Measurements from ENCODE around the gene RUBCN.

RUBCN gene

DNA sequence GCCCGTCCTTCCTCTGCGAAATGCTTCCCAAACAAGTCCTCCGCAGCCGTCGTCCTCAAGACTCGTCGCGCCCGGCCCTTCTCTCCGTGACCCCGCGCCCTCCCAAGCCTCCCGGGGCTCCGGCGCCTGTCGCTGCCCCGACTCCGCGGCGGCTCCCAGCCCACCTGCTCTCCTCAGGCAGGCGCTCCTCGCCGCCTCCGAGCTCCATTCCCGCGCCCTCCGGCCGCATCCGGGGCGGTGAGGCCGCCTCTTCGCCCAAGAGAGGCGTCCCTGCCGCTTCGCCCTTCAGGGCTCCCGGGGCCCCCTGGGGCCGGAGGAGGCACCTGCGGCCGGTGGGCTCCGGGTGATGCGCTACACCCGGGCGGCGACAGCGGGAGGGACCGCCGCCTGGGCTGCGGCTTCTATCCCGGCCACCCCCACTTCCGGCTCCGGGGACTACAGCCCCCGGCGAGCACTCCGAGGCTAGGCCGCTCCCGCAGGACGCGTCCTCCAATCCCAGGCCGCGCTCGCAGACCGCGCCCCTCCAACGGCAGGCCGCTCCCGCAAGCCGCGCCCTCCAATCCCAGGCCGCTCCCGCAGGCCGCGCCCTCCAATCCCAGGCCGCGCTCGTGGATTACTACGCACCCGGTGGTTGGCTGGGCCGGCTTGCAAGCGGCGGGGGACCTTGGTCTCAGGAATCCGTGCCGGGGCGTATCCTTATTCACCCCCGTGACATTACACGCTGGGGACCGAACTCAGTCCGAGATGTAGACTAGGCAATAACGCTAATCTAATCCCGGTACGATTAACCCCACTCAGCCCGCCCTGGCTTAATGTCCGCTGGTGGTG, at the start of gene RUBCN:
RUBCN (minus strand) TSS at position 414 of the 828 bp plus-strand sequence; CDS start at position 229, 185 bp downstream.
- DNase-seq (ENCODE audit: low spot score), result peak; percentile 89

DNA sequence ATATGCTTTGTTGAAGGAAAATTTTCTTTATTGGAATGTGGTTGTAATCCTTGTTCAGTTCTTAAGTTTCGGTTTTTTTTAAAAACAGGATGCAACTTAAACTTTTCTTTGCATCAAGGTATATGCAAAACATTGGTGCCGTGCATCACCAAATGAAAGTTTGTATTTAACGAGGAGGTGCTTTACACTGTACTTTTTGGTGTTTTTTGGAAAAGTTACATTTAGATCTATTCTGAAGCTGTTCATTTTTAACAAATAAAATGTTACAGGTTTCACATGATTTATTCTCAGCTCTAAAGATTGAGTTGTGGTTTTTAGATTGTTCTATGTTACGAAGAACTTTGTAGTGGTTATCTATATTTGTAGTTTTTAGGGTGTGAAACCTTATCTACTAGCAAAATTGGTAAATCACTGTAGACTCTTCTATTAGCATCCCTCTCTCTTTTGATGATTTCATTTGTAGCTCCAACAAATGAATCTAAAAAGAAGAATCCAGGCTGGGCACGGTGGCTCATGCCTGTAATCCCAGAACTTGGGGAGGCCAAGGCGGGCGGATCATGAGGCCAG, 47.4 kb upstream of the RUBCN start:
- DNase-seq (ENCODE audit: low spot score), result no peak

DNA sequence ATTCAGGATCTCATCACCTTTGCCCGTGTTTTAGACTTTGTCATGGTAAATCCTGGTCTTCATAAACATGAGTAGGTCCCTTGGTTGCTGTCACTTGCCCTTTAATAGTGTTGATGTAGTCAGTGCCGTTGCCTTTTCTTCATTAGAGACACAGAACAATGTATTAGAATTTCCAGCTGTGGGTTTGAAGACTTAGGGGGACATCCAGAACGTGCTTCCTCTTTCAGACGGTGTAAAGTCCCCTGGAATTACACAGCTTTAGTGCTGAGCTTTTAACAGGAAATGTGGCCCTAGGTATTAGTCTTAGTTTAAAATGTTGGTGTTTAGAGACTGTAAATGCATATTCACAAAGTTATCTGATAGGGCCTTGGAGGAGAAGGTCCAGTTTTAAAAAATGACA, 45.5 kb upstream of the RUBCN start:
- no peak for DNase-seq (ENCODE audit: low spot score)

DNA sequence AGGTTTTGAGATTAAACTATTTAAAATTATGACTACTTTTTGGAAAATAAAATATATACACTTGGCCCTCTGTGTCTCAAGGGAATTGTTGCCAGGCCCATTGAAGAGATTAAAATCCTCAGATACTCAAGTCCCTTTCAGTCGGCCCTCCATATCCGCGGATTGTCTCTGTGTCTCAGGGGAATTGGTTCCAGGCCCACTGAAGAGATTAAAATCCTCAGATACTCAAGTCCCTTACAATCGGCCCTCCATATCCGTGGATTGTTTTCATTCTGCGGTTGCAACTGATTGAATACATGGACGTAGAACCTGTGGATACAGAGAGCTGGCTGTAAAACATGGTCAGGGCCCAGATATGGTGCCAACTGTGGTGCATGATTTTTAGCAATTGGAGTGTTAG, 38.6 kb upstream of the RUBCN start:
- no peak for DNase-seq (ENCODE audit: low spot score)

DNA sequence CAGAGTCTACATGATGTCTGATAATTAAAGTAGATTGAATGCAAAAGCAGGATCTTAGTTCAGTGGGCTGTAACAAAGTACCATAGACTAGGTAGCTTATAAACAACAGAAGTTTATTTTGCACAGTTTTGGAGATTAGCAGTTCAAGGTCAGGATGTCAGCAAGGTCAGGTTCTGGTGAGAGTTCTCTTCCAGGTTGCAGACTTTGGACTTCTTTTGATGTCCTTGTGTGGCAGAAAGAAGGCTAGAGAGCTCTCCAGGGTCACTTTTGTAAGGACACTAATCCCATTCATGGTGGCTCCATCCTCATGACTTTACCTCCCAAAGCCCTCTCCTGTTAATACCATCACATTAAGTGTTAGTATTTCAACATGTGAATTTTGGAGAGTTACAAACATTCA, 25.1 kb upstream of the RUBCN start:
- no peak for DNase-seq (ENCODE audit: low spot score)

DNA sequence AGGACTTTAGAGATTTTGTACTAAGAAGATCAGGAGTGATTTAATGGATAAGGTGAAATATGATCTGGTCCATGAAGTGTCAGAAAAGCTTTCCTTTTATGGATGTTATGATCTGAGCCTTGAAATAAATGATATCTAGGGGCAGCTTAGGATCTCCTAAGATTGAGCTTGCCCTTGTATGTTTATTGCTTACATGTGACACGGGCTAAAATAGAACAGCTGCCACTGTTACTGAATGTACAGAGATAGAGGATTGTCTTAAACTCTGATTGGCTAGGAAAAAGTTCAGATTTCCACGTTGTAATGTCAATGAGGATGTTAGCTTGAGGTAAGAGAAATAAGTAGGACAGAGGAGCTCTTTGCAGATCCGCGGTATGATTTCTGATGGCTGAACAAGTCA, 21.8 kb upstream of the RUBCN start:
- DNase-seq (ENCODE audit: low spot score), result no peak

DNA sequence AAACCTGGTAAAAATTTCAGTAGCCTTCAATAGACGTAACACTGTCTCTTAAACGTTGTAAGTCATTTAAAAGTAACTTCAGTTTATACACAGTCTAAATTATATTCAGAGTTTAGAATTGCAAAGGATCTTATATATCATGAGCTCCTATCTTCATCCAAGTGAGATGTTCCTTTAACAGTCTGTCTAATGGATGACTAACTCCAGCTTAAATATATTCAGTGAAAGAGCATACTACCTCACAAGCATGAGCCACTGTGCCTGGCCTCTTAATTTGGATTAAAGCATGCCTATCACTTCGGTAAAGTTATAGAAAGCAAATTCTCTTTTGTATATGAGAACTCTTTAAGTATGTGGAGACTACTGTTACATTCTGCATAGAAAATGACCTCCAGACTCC, 20.0 kb upstream of the RUBCN start:
- no peak for DNase-seq (ENCODE audit: low spot score)

DNA sequence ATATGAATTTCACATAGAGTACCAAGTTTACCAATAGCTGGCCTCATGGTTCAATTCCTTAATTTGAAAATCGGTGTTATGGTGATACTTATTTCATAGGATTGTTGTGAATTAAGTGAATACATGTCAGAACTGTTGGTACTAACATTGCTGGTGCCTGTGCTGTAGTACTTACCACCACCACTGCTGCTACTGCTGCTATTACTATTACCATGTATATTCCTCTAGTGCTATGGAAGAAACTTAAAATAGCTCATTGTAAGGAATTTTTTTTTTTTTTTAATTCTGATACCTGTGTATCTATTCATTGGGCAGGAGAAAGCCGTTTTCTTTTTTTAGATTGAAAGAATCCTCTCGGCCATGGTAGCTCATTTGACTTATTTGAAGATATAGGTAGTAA, 16.6 kb upstream of the RUBCN start:
- no peak for DNase-seq (ENCODE audit: low spot score)

DNA sequence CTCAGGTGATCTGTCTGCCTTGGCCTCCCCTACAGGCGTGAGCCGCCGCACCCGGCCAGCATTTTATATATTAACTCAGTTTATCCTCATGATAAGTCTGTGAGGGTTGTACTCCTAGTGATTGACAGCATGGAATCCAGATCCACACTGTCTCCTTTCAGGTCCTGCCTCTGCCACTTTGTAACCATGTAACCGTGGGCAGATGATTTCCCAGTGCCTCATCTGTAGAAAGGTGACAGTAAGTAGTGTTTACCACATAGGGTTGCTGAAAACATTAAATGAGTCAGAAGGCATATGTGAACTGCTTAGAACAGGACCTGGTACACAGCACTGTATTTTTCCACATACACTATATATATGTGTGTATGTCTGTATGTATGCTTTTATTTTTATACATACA, 15.4 kb upstream of the RUBCN start:
- DNase-seq (ENCODE audit: low spot score), result no peak

DNA sequence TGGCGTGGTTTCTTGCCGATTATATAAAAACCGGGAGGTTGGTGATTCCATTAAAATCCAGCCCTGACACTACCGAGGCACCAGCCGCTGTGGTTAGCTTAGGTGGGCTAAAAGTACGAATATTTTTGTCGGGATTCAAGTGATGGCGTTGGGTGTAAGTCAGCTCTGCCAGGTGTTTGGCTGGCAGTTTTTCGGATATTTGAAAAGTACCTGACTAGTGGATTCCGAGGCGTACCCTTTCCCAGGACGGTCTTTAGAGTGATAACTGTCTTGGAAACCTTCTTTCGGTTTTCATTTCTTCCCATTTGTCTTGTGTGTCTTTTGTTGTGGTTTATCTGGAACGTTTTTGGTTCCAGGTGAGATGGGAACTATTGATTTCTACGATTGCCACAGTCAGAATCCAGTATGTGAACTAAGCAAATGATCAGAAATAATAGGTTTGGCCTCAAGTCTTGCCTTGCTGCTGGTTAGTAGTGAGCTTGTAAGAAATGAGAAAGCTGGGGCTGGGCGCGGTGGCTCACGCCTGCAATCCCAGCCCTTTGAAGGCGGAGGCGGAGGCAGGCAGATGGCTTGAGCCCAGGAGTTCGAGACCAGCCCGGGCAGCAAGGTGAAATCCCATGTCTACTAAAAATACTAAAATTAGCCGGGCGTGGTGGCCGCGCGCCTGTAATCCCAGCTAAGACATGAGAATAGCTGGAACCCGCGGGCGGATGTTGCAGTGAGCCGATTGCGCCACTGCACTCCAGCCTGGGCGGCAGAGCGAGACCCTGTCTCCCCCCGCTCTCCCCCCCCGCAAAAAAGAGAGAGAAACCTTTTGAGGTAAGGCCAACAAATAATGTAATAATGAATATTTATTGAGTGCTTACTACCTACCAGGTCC, 14.4 kb upstream of the RUBCN start:
- DNase-seq (ENCODE audit: low spot score), result peak; percentile 10

DNA sequence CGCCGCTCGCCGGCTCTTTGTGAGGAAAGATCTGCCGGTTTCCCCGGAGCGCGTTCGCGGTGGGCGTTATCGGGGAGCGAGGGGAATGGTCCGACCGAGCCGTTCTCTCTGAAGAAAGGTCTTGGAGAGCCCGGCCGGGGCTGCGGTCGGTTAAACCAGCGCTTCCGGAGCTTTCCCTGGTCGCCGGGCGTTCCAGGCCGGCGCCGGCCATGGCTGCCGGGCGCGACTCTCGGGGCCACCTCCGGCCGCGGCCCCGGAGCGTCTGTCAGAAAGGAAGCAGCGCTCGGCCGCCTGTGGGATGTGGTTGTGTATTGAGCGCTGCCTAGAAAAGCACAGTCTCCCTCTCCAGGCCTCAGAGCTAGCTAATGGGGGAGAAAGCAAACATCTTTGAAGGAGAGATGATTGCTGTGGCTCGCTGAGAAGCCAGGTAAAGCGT, 13.7 kb upstream of the RUBCN start:
- peak; percentile 68 for DNase-seq (ENCODE audit: low spot score)

DNA sequence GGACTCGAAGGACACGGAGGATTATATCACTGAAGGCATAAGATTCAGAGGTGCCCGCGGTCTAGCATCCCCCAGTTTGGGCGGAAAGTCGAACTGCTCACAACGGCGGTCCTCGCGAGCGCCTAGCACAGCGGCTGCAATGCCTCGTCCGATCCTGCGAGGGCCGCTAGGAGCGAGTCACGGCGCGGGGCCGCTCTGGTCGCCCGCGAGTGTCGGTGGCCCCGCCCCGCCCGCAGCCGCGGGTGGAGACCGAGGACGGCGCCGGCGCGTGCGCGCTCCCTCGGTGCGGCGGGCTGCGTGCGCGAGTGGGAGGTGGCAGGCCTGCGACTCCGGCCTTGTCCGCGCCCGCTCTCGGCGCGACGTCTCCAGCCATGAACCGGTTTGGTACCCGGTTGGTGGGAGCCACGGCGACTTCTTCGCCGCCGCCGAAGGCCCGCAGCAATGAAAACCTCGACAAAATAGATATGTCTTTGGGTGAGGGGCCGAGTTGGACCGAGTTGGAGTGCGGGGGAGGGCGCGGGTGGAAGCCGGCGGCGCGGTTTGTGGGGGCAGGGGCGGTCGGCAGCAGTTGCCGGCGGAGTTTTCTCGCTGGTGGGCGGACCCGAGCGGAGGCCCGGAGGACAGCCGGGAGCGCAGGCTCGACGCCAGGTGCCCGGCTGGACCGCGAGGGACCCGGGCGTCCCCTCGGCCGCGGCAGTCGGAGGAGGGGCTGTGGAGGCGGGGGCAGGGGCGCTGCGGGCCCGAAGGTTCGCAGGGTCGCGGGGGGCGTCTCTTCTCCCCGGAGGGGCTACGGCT, 13.1 kb upstream of the RUBCN start, which contains the start of gene FYTTD1:
FYTTD1 (plus strand) TSS at position 283 of the 795 bp plus-strand sequence; CDS start at position 372, 89 bp downstream.
- DNase-seq (ENCODE audit: low spot score), result peak; percentile 65

DNA sequence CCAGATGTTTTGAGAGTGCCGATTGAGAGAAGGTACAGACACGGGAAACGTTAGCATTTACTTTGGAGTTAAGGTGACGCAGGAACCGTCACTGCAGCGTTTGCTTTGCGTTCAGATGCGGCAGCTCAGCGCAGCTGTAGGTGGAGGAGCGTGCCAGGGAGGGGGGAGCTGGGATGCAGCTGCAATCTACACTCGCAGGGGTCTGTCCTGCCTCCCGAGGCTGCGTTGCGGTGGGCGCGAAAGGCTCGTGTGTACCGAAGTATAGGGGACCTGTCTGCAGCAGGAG, 12.6 kb upstream of the RUBCN start:
- DNase-seq (ENCODE audit: low spot score), result peak; percentile 56

DNA sequence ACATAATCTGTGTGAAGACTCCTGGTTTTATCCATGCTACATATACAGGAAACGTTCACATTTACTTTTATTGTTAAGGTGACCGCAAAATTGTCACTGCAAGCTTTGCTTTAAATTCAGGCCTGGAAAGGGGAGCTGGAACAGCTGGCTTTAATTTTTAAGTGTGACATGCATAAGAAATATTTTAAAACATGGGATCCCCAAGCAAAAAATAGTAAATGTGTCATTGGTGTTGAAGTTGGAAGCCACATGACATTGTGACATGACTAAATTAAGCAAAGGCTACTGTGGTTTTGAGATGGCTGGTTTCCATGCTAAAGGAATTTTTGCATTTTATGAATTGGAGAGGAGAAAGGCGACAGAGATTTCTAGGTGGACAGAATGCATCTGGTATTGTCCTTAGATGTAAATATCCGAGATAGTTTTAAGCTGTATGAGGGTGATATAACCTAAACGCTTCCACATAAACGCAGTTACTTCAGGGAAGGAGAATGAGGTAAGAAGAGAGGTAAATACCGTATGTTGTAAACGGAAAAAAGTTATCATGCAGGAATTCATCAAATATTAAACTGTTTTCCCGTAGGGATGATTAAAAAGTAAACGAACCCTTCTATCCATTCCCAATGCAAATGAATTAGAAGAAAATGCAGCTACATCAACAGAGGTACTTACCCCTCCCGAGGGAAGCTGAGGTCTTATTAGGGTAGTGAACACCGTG, 12.1 kb upstream of the RUBCN start:
- no peak for DNase-seq (ENCODE audit: low spot score)

DNA sequence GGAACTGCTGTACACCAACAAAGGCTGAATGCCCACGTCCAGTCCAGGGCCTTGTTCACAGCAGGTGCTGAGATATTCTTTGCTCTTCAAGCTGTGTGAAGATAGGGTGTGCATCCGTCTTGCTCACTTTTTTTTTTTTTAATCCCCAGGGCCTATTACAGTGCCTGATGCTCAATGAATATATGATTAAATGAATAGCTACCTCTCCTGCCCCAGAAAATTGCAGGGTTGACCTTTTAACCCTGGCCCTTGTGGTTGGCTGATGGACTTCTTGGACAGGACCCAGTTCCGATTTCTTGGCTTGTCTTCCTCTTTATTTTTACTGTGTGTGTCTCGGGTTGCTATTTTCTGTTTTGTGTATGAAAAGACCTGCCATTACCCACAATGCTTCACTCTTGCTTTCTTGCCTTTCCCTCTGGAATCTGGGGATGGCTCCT, 10.1 kb upstream of the RUBCN start:
- no peak for DNase-seq (ENCODE audit: low spot score)

DNA sequence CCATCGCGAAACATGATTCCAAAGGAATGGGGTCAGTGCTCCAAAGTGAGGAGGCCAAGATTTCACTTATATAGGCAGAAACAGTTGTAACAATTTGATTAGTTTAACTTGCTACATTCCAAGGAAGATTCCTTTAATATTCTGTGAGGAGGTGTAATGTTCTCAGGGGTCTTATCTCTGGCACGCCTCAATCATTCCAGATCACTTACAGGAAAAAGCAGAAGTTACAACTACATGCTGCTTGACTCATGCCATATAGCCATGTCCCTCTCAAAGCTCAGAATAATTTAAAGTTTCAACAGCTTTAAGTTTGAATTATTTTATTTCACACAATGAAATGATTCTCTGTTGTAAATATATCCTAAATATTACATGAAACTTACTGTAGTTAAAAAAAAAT, 9.5 kb upstream of the RUBCN start:
- DNase-seq (ENCODE audit: low spot score), result no peak

DNA sequence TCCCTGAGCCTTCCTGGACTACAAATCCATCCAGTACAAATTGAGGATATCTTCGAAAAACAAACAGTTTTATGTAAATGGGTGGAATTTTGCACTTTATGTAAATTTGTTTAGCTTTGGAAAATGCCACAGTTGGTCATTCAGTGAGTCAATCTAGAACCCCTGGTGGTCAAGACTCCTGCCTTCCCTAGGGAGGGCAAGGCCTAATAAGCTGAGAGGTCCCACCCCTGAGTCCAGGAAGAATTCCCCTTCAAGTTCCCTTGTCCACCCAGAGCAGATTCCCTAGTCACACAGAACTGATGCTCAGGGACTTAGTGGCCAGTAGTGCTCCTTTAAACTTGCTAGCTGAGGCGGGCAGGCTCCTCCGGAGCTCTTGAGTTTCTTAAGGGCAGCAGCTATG, 6.1 kb upstream of the RUBCN start:
- no peak for DNase-seq (ENCODE audit: low spot score)

DNA sequence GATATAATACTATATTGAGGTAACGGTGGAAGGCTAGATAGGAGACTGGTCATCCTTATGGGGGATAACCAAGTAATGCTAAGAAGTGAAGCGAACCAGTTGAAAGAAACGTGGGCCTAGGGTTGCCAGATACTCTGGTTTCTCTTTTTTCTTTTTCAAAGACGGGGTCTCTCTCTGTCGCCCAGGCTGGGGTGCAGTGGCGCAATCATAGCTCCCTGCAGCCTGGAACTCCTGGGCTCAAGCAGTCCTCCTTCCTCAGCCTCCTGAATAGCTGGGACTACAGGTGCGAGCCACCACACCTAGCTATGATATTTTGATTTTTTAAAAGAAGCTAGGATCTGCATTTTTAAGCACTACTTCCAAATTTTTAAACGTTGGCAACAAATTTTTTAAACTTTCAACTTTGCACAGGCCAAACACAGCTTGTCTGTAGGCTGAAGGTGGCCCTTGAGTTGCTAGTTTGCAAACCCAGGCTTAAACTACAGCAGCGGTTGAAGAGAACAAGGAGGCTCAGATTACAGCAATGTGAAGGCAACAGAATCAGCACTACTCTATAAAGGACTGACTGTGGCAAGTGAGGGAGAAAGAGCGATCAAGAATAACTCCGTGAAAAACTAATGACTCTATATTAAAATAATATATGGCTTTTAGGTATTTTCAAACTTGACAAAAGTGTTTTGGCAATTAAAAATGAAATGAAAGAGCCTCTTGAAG, 1.2 kb upstream of the RUBCN start:
- DNase-seq (ENCODE audit: low spot score), result no peak

DNA sequence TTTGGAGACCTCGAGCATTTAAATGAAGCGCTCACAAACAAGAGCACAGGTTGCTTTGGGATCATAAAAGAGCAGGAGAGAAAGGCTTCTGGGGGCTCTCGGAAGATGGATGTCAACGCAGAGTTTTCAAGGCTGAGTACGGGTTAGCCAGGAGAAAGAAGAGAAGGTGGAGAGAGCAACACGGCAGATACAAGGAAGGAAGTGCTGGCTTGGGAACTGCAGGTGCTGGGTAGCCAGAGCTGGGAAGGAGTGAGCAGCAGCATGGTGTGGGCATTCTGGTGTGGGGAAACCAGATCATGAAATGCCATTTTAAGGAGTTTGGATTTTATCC, 580 bp upstream of the RUBCN start:
- no peak for DNase-seq (ENCODE audit: low spot score)

DNA sequence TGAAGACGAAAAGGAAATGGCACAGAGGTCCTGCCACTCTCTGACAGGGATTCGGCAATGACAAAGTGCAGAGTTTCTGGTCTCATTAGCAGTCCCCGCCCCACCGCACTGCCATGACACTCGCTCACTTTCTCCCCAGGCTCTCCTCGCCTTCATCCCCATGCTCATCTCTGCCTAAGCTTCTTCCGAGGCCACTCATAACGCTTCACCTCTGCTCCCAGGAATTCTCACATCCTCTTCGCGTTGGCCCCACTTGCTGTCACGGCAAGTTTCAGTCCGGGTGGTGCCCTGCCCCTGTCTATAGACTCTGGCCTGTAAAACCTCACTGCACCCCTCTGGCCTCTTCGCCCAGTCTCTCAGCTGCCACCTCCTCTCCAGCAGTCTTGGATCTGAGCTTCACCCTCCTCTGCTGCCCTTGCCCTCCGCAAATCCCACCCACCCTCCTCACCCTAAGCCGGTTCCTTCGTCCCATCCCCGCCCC, 654 bp downstream of the RUBCN start:
- peak; percentile 16 for DNase-seq (ENCODE audit: low spot score)
